Measurements from ENCODE around the gene BLMH. TPM values are rescaled to one million over a fixed set of nuclear protein-coding genes. Genes with fewer than 3 reads are reported as not detected.

The BLMH gene
- polyA plus RNA-seq, 4 donors, result 8.3 to 56.6 (median 15.0) TPM

Other genes starting within 250 kb of the BLMH start
- 10 to 100 TPM; 22.1 to 30.0 (median 26.4) TPM for gene NSRP1, start 175.1 kb downstream of the BLMH start, polyA plus RNA-seq
- 10 to 100 TPM in 1 of 4 donors, 1 to 10 TPM in 3; 2.9 to 26.0 (median 4.6) TPM for gene SLC6A4, start 56.2 kb downstream of the BLMH start, polyA plus RNA-seq
- gene TMIGD1, start 42.1 kb upstream of the BLMH start, polyA plus RNA-seq, result 100 to 1,000 TPM in 1 of 4 donors, 1 to 10 TPM in 1, under 1 TPM in 2; 0.13 to 134 (median 1.2) TPM
- gene CPD, start 87.0 kb upstream of the BLMH start, polyA plus RNA-seq, result 10 to 100 TPM in 3 of 4 donors, 1 to 10 TPM in 1; 6.2 to 64.1 (median 13.4) TPM
- 10 to 100 TPM; 13.2 to 47.5 (median 18.6) TPM for gene GOSR1, start 185.5 kb upstream of the BLMH start, polyA plus RNA-seq

Measured in small intestine (tissue), 4 donors.